GM12892 (cell line): ENCODE results near the gene C1orf53.
"Not testable (repeated sequence)": the region's sequence is repeated elsewhere in the genome, so short reads cannot be mapped to it uniquely, and the experiment has no call there.

Experiments
- POLR2AphosphoS5 ChIP-seq: IDR thresholded peaks from 2 replicates; pipeline ENCODE4 v1.6.1; 2011; ENCODE audit warnings: low read depth, low read length, control low read depth
- TAF1 ChIP-seq: IDR thresholded peaks from 2 replicates; pipeline ENCODE4 v1.6.1; 2011; ENCODE audit warnings: low read depth, mild to moderate bottlenecking, control low read depth, low read length, borderline replicate concordance

- TF ChIP-seq TAF1, POLR2AphosphoS5: not testable (repeated sequence)
Observed at GRCh38 chr1:197855751-197856150, 46.7 kb upstream of the C1orf53 start.
